ENCODE measurements around the gene G3BP2.

- TF ChIP-seq CTCF (IDR thresholded peaks at IDR 0.05; ENCODE audit: insufficient read depth, low read depth, low read length) (no peak), EZH2 (IDR thresholded peaks at IDR 0.05; ENCODE audit: insufficient read depth, low read length) (no peak)
Measured at GRCh38 chr4:75666299-75666698, 6.9 kb downstream of the G3BP2 start.
